ENCODE results near the gene TLR6.
A peak's percentile ranks its signal among the peaks of the same experiment; 100 is the strongest.

The TLR6 gene

DNA sequence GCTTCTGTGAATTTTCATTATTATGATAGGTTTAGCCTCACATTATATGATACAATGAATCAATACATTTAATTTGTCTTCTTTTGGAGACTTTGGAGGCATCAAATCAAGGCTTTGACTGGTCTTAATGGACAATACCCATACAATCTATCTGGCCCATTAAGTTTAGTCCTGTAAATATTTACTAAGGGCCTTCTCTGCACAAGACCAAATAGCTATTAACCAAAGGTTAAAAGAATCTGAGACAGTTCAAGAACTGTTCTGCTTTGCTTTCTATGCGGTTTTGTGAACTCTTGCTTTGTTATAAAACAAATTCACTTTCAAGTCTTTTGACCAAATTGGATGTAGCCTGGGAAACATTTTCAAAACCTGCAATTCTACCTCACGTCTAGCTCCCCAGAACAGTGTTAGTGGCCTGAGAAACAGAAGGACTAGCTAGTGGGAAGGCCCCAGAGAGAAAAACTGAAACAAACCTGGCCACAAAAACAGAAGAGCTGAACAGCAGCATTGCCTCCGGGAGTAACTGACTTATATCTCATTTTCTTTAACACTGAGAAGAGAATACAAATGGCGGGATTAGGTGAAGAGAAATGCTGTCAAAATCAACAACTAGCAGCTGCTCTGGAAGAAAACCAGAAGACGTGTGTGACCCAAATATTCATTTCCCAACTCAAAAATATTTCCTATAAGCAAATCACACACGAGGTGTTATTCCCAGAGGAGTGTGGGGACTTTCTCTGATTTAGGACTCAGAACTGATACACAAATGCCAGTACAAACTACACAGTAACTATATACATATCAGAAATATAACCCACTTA lies 52.6 kb downstream of the TLR6 start:
- TF ChIP-seq, protein P1, sequence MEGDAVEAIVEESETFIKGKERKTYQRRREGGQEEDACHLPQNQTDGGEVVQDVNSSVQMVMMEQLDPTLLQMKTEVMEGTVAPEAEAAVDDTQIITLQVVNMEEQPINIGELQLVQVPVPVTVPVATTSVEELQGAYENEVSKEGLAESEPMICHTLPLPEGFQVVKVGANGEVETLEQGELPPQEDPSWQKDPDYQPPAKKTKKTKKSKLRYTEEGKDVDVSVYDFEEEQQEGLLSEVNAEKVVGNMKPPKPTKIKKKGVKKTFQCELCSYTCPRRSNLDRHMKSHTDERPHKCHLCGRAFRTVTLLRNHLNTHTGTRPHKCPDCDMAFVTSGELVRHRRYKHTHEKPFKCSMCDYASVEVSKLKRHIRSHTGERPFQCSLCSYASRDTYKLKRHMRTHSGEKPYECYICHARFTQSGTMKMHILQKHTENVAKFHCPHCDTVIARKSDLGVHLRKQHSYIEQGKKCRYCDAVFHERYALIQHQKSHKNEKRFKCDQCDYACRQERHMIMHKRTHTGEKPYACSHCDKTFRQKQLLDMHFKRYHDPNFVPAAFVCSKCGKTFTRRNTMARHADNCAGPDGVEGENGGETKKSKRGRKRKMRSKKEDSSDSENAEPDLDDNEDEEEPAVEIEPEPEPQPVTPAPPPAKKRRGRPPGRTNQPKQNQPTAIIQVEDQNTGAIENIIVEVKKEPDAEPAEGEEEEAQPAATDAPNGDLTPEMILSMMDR (IDR thresholded peaks at IDR 0.05; ENCODE audit: low read depth, low read length, missing control alignments), result no peak
- H3K4me3 ChIP-seq (ENCODE audit: low read depth, low read length), result peak overlapping the region; percentile 38
- DNase-seq (ENCODE audit: low read depth), result peak; percentile 87

DNA sequence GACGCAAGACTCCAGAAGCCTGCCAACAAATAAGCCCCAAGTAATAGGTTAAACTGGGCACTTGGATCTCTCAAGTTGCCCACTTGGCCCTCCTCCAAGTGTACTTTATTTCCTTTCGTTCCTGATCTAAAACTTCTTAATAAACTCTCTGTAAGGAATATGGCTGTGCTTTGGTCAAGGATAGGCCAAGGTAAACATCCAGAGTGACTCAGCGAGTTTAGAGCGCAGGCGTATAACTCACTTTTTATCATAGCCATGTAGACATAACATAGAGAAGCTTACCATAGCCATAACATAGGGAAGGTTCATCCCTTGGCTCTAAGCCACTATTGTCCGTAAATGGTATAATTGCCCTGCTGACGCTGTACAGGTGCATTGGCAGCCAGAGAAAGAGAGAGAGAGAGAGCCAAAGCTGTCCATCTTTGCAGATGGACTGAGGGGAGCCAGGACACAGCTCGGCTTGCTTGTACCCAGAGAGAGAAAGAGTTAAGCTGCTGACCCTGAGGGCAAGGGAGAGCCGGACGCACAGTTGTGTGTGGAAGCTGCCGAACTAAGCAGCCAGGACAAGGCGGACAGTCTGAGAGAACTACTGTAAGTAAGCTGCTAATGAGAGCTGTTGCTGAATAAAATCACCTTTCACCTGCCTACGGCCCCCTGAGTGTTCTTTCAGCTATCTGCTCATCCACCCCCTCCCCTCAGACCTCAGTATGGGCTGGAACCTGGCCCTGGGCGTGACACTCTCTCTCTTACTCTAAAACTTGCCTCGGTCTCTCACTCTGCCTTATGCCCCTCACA lies 53.9 kb downstream of the TLR6 start:
- no peak for DNase-seq (ENCODE audit: low read depth)
- H3K4me3 ChIP-seq (ENCODE audit: low read depth, low read length), result no peak overlapping the region

DNA sequence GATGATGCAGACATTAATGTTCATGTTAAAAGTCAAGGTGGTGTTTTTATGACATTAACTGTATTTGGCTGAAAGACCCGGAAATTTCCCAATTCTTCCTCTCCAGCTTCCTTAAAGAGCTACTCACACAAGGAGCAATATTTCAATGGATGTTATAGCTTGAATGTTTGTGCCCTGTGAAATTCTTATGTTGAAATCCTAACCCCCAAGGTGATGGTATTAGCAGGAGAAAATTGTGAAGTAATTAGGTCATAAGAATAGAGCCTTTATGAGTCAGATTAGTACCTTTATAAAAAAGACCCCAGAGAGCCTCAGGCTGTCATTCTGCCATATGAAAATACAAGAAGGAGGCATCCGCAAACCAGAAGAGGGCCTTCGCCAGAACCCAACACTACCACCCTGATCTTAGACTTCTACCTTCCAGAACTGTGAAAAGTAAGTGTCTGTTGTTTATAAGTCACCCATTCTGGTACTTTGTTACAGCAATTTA lies 55.6 kb downstream of the TLR6 start:
- no peak for DNase-seq (ENCODE audit: low read depth)
- TF ChIP-seq, protein P1 (IDR thresholded peaks at IDR 0.05; ENCODE audit: low read depth, low read length, missing control alignments), result no peak
- H3K4me3 ChIP-seq (ENCODE audit: low read depth, low read length), result no peak overlapping the region

More for the DNA sequence above, 53.9 kb downstream of the TLR6 start:
- TF ChIP-seq, protein P1 (IDR thresholded peaks at IDR 0.05; ENCODE audit: low read depth, low read length, missing control alignments), result no peak

DNA sequence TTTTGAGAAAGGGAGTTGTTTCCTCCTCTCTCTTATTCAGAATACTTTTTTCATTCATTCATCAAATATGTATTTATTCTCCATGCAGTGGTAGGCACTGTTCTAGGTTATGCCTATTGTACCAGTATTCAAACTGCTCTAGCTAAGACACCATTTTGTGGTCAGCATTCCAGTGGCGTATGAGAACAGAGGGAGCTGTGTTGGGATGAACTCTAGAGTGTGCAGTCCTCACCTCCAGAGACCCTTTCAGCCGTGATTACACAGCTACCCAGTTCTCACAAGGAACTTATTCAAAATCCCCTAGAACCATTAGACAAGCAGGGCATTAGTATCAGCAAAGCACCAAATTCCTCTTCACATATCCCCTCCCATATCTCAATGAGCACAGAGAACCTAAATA lies 56.3 kb downstream of the TLR6 start:
- no peak overlapping the region for H3K4me3 ChIP-seq (ENCODE audit: low read depth, low read length)
- no peak for DNase-seq (ENCODE audit: low read depth)
- TF ChIP-seq, protein P1 (IDR thresholded peaks at IDR 0.05; ENCODE audit: low read depth, low read length, missing control alignments), result no peak

- no peak overlapping the region for H3K4me3 ChIP-seq (ENCODE audit: low read depth, low read length)
- DNase-seq (ENCODE audit: low read depth), result no peak
- TF ChIP-seq, protein P1 (IDR thresholded peaks at IDR 0.05; ENCODE audit: low read depth, low read length, missing control alignments), result no peak
Observed at GRCh38 chr4:38795087-38795486, 61.5 kb downstream of the TLR6 start.

DNA sequence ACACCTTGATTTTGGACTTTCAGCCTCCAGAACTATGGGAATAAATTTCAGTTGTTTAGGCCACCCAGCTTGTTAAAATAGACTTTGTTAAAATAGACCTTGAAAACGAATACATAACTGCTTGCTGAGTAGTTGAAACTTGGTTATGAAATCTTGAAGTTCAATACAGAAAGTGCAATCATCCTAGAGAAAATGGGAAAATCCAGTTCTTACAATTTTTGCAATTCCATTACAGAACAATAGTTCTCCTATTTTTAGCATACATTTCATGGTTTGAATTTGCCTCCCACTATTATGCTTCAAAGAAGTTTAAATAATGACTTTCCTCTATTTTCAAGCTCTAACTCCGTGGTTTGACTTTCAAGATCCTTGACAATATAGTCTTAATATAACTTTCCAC lies 62.6 kb downstream of the TLR6 start:
- H3K4me3 ChIP-seq (ENCODE audit: low read depth, low read length), result no peak overlapping the region
- DNase-seq (ENCODE audit: low read depth), result no peak
- TF ChIP-seq, protein P1 (IDR thresholded peaks at IDR 0.05; ENCODE audit: low read depth, low read length, missing control alignments), result no peak
